H9 (cell line): ENCODE data around the gene DAPK1. TPM values are rescaled to one million over a fixed set of nuclear protein-coding genes. Genes with fewer than 3 reads are reported as not detected.

Source experiments
- DNase-seq: peaks from one replicate; pipeline ENCODE4 v3.0.0-alpha.2; 2017
- H2AFZ ChIP-seq: one replicate; pipeline ENCODE4 v1.6.1; 2013; ENCODE audit warnings: mild to moderate bottlenecking, low read length, control low read depth, moderate library complexity
- H2AK5ac ChIP-seq: 2 replicates; pipeline ENCODE4 v1.6.1; 2013; ENCODE audit warnings: low read length, control low read depth, mixed read lengths; ENCODE audit not compliant: insufficient read length
- H2BK120ac ChIP-seq: one replicate; pipeline ENCODE4 v1.6.1; 2013; ENCODE audit warnings: low read depth, mild to moderate bottlenecking, low read length, control low read depth, inconsistent platforms; ENCODE audit not compliant: poor library complexity, severe bottlenecking
- H2BK12ac ChIP-seq: 2 replicates; pipeline ENCODE4 v1.6.1; 2013; ENCODE audit warnings: low read length, control low read depth, mixed read lengths, low read depth; ENCODE audit not compliant: insufficient read length
- H2BK15ac ChIP-seq: 2 replicates; pipeline ENCODE4 v1.6.1; 2013; ENCODE audit warnings: low read depth, low read length, control low read depth
- H2BK20ac ChIP-seq: one replicate; pipeline ENCODE4 v1.6.1; 2013; ENCODE audit warnings: low read depth, mild to moderate bottlenecking, low read length, control low read depth, inconsistent platforms; ENCODE audit not compliant: poor library complexity, severe bottlenecking
- H2BK5ac ChIP-seq: 2 replicates; pipeline ENCODE4 v1.6.1; 2013; ENCODE audit warnings: low read length, control low read depth, mixed read lengths; ENCODE audit not compliant: insufficient read length
- H3K14ac ChIP-seq: 2 replicates; pipeline ENCODE4 v1.6.1; 2013; ENCODE audit warnings: low read length, control low read depth; ENCODE audit not compliant: insufficient read depth
- H3K18ac ChIP-seq: 2 replicates; pipeline ENCODE4 v1.6.1; 2013; ENCODE audit warnings: low read depth, mild to moderate bottlenecking, mixed read lengths, low read length, control low read depth; ENCODE audit not compliant: insufficient read length
- H3K23ac ChIP-seq: 2 replicates; pipeline ENCODE4 v1.6.1; 2013; ENCODE audit warnings: low read length, control low read depth, mixed read lengths, low read depth; ENCODE audit not compliant: insufficient read length
- H3K23me2 ChIP-seq: 2 replicates; pipeline ENCODE4 v1.6.1; 2013; ENCODE audit warnings: low read depth, mild to moderate bottlenecking, mixed read lengths, low read length, control low read depth; ENCODE audit not compliant: insufficient read length, poor library complexity, severe bottlenecking
- H3K27ac ChIP-seq: 2 replicates; pipeline ENCODE4 v1.5.1; 2013; ENCODE audit warnings: low read length, control low read depth, mixed read lengths, low read depth; ENCODE audit not compliant: insufficient read length
- H3K27me3 ChIP-seq: 2 replicates; pipeline ENCODE4 v1.6.1; 2013; ENCODE audit warnings: low read length, control low read depth, inconsistent platforms; ENCODE audit not compliant: insufficient read depth
- H3K4ac ChIP-seq: 2 replicates; pipeline ENCODE4 v1.6.1; 2013; ENCODE audit warnings: low read depth, mild to moderate bottlenecking, control low read depth, inconsistent platforms, low read length, moderate library complexity
- H3K4me1 ChIP-seq: 2 replicates; pipeline ENCODE4 v1.6.1; 2013; ENCODE audit warnings: low read length, control low read depth, inconsistent platforms; ENCODE audit not compliant: insufficient read depth
- H3K4me2 ChIP-seq: 2 replicates; pipeline ENCODE4 v1.6.1; 2013; ENCODE audit warnings: low read length, control low read depth, mixed read lengths; ENCODE audit not compliant: insufficient read length, insufficient read depth
- H3K56ac ChIP-seq: 2 replicates; pipeline ENCODE4 v1.6.1; 2013; ENCODE audit warnings: low read depth, mild to moderate bottlenecking, mixed read lengths, low read length, control low read depth; ENCODE audit not compliant: insufficient read length
- H3K79me1 ChIP-seq: 2 replicates; pipeline ENCODE4 v1.6.1; 2013; ENCODE audit warnings: low read depth, mild to moderate bottlenecking, moderate library complexity, low read length, control low read depth, inconsistent platforms; ENCODE audit not compliant: insufficient read depth, poor library complexity, severe bottlenecking
- H3K79me2 ChIP-seq: 2 replicates; pipeline ENCODE4 v1.6.1; 2013; ENCODE audit warnings: low read length, control low read depth, inconsistent platforms; ENCODE audit not compliant: insufficient read depth
- H3K9ac ChIP-seq: 2 replicates; pipeline ENCODE4 v1.6.1; 2013; ENCODE audit warnings: low read length, control low read depth, mixed read lengths; ENCODE audit not compliant: insufficient read length; ENCODE audit errors: extremely low read depth
- H3K9me3 ChIP-seq: one replicate; pipeline ENCODE4 v1.6.1; 2013; ENCODE audit warnings: low read depth, low read length, inconsistent platforms; ENCODE audit not compliant: control insufficient read depth
- H3T11ph ChIP-seq: one replicate; pipeline ENCODE4 v1.6.1; 2013; ENCODE audit warnings: mild to moderate bottlenecking, low read length, control low read depth, inconsistent platforms
- H4K20me1 ChIP-seq: one replicate; pipeline ENCODE4 v1.6.1; 2013; ENCODE audit not compliant: control insufficient read depth, insufficient read length, insufficient read depth
- H4K5ac ChIP-seq: 2 replicates; pipeline ENCODE4 v1.6.1; 2013; ENCODE audit warnings: low read depth, mild to moderate bottlenecking, mixed read lengths, low read length, control low read depth; ENCODE audit not compliant: insufficient read length
- H4K8ac ChIP-seq: replicated peaks from 2 replicates; pipeline ENCODE4 v1.6.1; 2013; ENCODE audit warnings: low read length, control low read depth, mixed read lengths, low read depth; ENCODE audit not compliant: insufficient read length
- H4K91ac ChIP-seq: 2 replicates; pipeline ENCODE4 v1.6.1; 2013; ENCODE audit warnings: low read depth, mild to moderate bottlenecking, moderate library complexity, mixed read lengths, low read length, control low read depth; ENCODE audit not compliant: insufficient read length
- H3K27ac Mint-ChIP-seq, 3 experiments: 2 replicates in 2 of 3; 3 replicates in 1 of 3; pipeline ENCODE4 v1.8.0; 2020 to 2021; ENCODE audit warnings: mixed read lengths in 3 of 3, mild to moderate bottlenecking in 1 of 3, moderate library complexity in 1 of 3
- H3K27me3 Mint-ChIP-seq: 2 replicates; pipeline ENCODE4 v1.8.0; 2021; ENCODE audit warnings: low read depth, mild to moderate bottlenecking, moderate library complexity, mixed read lengths
- H3K36me3 Mint-ChIP-seq, 3 experiments: 2 replicates in 2 of 3; 3 replicates in 1 of 3; pipeline ENCODE4 v1.8.0; 2020 to 2021; ENCODE audit warnings: low read depth in 3 of 3, mixed read lengths in 3 of 3; ENCODE audit not compliant: insufficient read depth in 1 of 3
- H3K4me1 Mint-ChIP-seq, 2 experiments: 2 replicates each; pipeline ENCODE4 v1.8.0; 2020; ENCODE audit warnings: mixed read lengths in 2 of 2
- H3K4me3 Mint-ChIP-seq, 2 experiments: 2 replicates in 1 of 2; 3 replicates in 1 of 2; pipeline ENCODE4 v1.8.0; 2020 to 2021; ENCODE audit warnings: mild to moderate bottlenecking in 2 of 2, mixed read lengths in 2 of 2, moderate library complexity in 1 of 2
- H3K9me3 Mint-ChIP-seq, 2 experiments: 2 replicates in 1 of 2; 3 replicates in 1 of 2; pipeline ENCODE4 v1.8.0; 2020; ENCODE audit warnings: mild to moderate bottlenecking in 2 of 2, mixed read lengths in 2 of 2, moderate library complexity in 1 of 2
- CTCF ChIP-seq: fragments of 200-600 bp; sonication (generic); conservative IDR thresholded peaks from 3 replicates; pipeline ENCODE4 v1.8.0; 2021; ENCODE audit warnings: antibody characterized with exemption, mild to moderate bottlenecking
- WGBS: extraction: QIAGEN DNeasy Blood & Tissue Kit; methylation state at CpG from one replicate; pipeline ENCODE4 v1.1.7; 2013; ENCODE audit warnings: missing lambda C conversion rate, low lambda C conversion rate, mixed read lengths; ENCODE audit not compliant: insufficient read length; ENCODE audit errors: extremely low coverage; 5-methylcytosine and 5-hydroxymethylcytosine counted together
- total RNA-seq: library from RNA; stranded (reverse); gene quantifications from 2 replicates; pipeline ENCODE4 v1.2.1, GENCODE V29; 2021

DAPK1 gene
- total RNA-seq, 1 experiment from 2014 or later: 79.4 TPM

DNA sequence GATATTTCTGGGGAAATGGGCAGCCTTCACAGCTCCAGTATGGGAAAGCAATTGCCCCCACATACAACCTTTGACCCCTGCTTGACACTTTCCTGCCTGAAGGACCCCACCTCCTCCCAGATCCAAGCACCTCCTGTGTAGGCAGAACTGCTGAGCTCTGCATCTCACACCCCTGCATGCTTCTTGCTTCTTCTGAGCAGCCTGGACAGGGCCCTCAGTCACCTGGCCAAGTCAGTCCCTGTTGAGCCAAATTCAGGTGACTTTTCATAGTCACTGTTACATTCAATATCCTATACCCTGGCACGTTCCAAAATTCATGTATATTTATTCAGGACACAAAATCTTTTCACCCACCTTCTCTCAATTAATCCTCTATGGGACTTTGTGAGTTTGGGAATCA is 197.9 kb downstream of the DAPK1 start:
- no peaks in the 10 kb centered on the region for H3K4me1 ChIP-seq
- H4K8ac ChIP-seq: no peak overlapping the region
- no peak for TF ChIP-seq CTCF
- Mint-ChIP-seq H3K27ac (peak overlapping the region in 1 of 3 experiments; percentile 1; a peak in 3 of 7 replicates), H3K36me3 (peaks cover 53 to 72% (median 55%) of the 10 kb centered on the region in 3 experiments), H3K4me3 (no peak overlapping the region), H3K27me3 (peaks cover 2% of the 10 kb centered on the region; the same call in 1 of the 2 replicates), H3K9me3 (no peaks in the 10 kb centered on the region), H3K4me1 (no peaks in the 10 kb centered on the region)
- no peaks in the 10 kb centered on the region for H4K20me1 ChIP-seq
- H3K4ac ChIP-seq: no peak overlapping the region
- H2BK12ac ChIP-seq: no peak overlapping the region
- no peak overlapping the region for H2BK15ac ChIP-seq
- no peaks in the 10 kb centered on the region for H3K79me1 ChIP-seq
- H3K27ac ChIP-seq: no peak overlapping the region
- H3K14ac ChIP-seq: no peak overlapping the region
- H2AK5ac ChIP-seq: no peak overlapping the region
- H3T11ph ChIP-seq: no peak overlapping the region
- H3K23me2 ChIP-seq: no peaks in the 10 kb centered on the region
- H3K79me2 ChIP-seq: peaks cover 2% of the 10 kb centered on the region; the same call in 1 of the 2 replicates
- H3K27me3 ChIP-seq: no peaks in the 10 kb centered on the region
- H3K9ac ChIP-seq: no peak overlapping the region
- no peak overlapping the region for H3K18ac ChIP-seq
- H3K56ac ChIP-seq: no peak overlapping the region
- DNase-seq: no peak
- no peaks in the 10 kb centered on the region for H3K9me3 ChIP-seq
- H4K5ac ChIP-seq: no peak overlapping the region
- no CpG with 5 or more reads among the region's 1 CpG for WGBS
- H2BK20ac ChIP-seq: no peak overlapping the region
- H3K4me2 ChIP-seq: no peak overlapping the region
- no peak overlapping the region for H4K91ac ChIP-seq
- H3K23ac ChIP-seq: no peak overlapping the region
- no peak overlapping the region for H2BK120ac ChIP-seq
- no peak overlapping the region for H2AFZ ChIP-seq
- no peak overlapping the region for H2BK5ac ChIP-seq
